ENCODE results near the gene XPNPEP1.

XPNPEP1 gene

GRCh38 chr10:109914966-109915365, 8.3 kb downstream of the XPNPEP1 start:
- H2BK15ac ChIP-seq (ENCODE audit: low read length) = no peak overlapping the region
- no peaks in the 10 kb centered on the region for H3K79me1 ChIP-seq (ENCODE audit: low read depth, low read length)
- H3K23ac ChIP-seq (ENCODE audit: low read depth, low read length, poor library complexity) = no peak overlapping the region
- no peak overlapping the region for H2BK12ac ChIP-seq (ENCODE audit: low read length)
- no peak overlapping the region for H3K4ac ChIP-seq (ENCODE audit: low read length)
- peaks cover 0 to 3% of the 10 kb centered on the region in 2 donors for H3K9me3 ChIP-seq (replicated peaks in 1 of 2; ENCODE audit: control insufficient read depth in 2 of 2, insufficient read depth in 1 of 2, low read depth in 1 of 2, low read length in 2 of 2)
- no peaks in the 10 kb centered on the region for H3K27me3 ChIP-seq (ENCODE audit: control insufficient read depth in 3 of 3, insufficient read depth in 3 of 3, low read depth in 1 of 3, low read length in 3 of 3)
- no peak overlapping the region for H3K18ac ChIP-seq (ENCODE audit: low read length)
- no peak overlapping the region for H2AK5ac ChIP-seq (ENCODE audit: low read depth, low read length)
- H3K9ac ChIP-seq (ENCODE audit: low read depth, low read length, poor library complexity) = no peak overlapping the region
- H3K4me1 ChIP-seq (ENCODE audit: control insufficient read depth in 2 of 2, insufficient read depth in 1 of 2, low read depth in 1 of 2, low read length in 2 of 2) = peaks cover 0 to 7% of the 10 kb centered on the region in 2 donors
- DNase-seq (ENCODE audit: low spot score) = no peak
- H4K8ac ChIP-seq (ENCODE audit: low read depth, low read length) = no peak overlapping the region
- no peak overlapping the region for H3K14ac ChIP-seq (ENCODE audit: low read length)
- H2BK5ac ChIP-seq (ENCODE audit: low read length) = no peak overlapping the region
- no peak overlapping the region for H3K27ac ChIP-seq (replicated peaks; ENCODE audit: low read length)
- no peak overlapping the region for H3K4me2 ChIP-seq (ENCODE audit: insufficient read depth, low read length, poor library complexity, severe bottlenecking)
- no CpG with 5 or more reads among the region's 3 CpGs for WGBS, 2 donors (ENCODE audit: extremely low coverage in 2 of 2, insufficient read length in 2 of 2, insufficient replicate concordance in 1 of 2)
- H3K36me3 ChIP-seq (replicated peaks in 1 of 2; ENCODE audit: control insufficient read depth in 2 of 2, insufficient read depth in 2 of 2, low read length in 2 of 2) = peaks cover 2 to 26% of the 10 kb centered on the region in 2 donors
- no peak overlapping the region for H2BK120ac ChIP-seq (ENCODE audit: low read depth, low read length)
- H3K4me3 ChIP-seq (ENCODE audit: low read length in 2 of 2) = no peak overlapping the region
- no peak overlapping the region for H2AFZ ChIP-seq (ENCODE audit: low read length)
- H4K91ac ChIP-seq (ENCODE audit: low read depth, low read length, poor library complexity) = no peak overlapping the region

- Histone ChIP-seq H3K14ac (ENCODE audit: low read length) (no peak overlapping the region), H2BK120ac (ENCODE audit: low read depth, low read length) (no peak overlapping the region), H3K4me2 (ENCODE audit: insufficient read depth, low read length, poor library complexity, severe bottlenecking) (no peak overlapping the region), H3K79me1 (ENCODE audit: low read depth, low read length) (no peaks in the 10 kb centered on the region), H3K27ac (replicated peaks; ENCODE audit: low read length) (peak overlapping the region; percentile 16), H2AK5ac (ENCODE audit: low read depth, low read length) (no peak overlapping the region), H3K23ac (ENCODE audit: low read depth, low read length, poor library complexity) (no peak overlapping the region), H3K4me3 (ENCODE audit: low read length in 2 of 2) (no peak overlapping the region), H3K9me3 (replicated peaks in 1 of 2; ENCODE audit: control insufficient read depth in 2 of 2, insufficient read depth in 1 of 2, low read depth in 1 of 2, low read length in 2 of 2) (peaks cover 0 to 3% of the 10 kb centered on the region in 2 donors), H3K4ac (ENCODE audit: low read length) (no peak overlapping the region), H2BK15ac (ENCODE audit: low read length) (no peak overlapping the region), H3K27me3 (ENCODE audit: control insufficient read depth in 3 of 3, insufficient read depth in 3 of 3, low read depth in 1 of 3, low read length in 3 of 3) (no peaks in the 10 kb centered on the region), H3K4me1 (ENCODE audit: control insufficient read depth in 2 of 2, insufficient read depth in 1 of 2, low read depth in 1 of 2, low read length in 2 of 2) (peaks cover 0 to 7% of the 10 kb centered on the region in 2 donors), H4K91ac (ENCODE audit: low read depth, low read length, poor library complexity) (no peak overlapping the region), H3K18ac (ENCODE audit: low read length) (no peak overlapping the region), H3K9ac (ENCODE audit: low read depth, low read length, poor library complexity) (no peak overlapping the region), H4K8ac (ENCODE audit: low read depth, low read length) (no peak overlapping the region), H2BK5ac (ENCODE audit: low read length) (no peak overlapping the region), H2AFZ (ENCODE audit: low read length) (no peak overlapping the region), H3K36me3 (replicated peaks in 1 of 2; ENCODE audit: control insufficient read depth in 2 of 2, insufficient read depth in 2 of 2, low read length in 2 of 2) (peaks cover 4 to 29% of the 10 kb centered on the region in 2 donors), H2BK12ac (ENCODE audit: low read length) (no peak overlapping the region)
- DNase-seq (ENCODE audit: low spot score) = no peak
- no CpG with 5 or more reads among the region's 4 CpGs for WGBS, 2 donors (ENCODE audit: extremely low coverage in 2 of 2, insufficient read length in 2 of 2, insufficient replicate concordance in 1 of 2)
Measured at GRCh38 chr10:109913306-109913892, 9.9 kb downstream of the XPNPEP1 start.

- WGBS, 2 donors (ENCODE audit: extremely low coverage in 2 of 2, insufficient read length in 2 of 2, insufficient replicate concordance in 1 of 2) = no CpG with 5 or more reads among the region's 2 CpGs
- Histone ChIP-seq H3K27me3 (ENCODE audit: control insufficient read depth in 3 of 3, insufficient read depth in 3 of 3, low read depth in 1 of 3, low read length in 3 of 3) (no peaks in the 10 kb centered on the region), H3K9ac (ENCODE audit: low read depth, low read length, poor library complexity) (no peak overlapping the region), H3K27ac (replicated peaks; ENCODE audit: low read length) (no peak overlapping the region), H3K4me2 (ENCODE audit: insufficient read depth, low read length, poor library complexity, severe bottlenecking) (no peak overlapping the region), H2AFZ (ENCODE audit: low read length) (no peak overlapping the region), H3K9me3 (replicated peaks in 1 of 2; ENCODE audit: control insufficient read depth in 2 of 2, insufficient read depth in 1 of 2, low read depth in 1 of 2, low read length in 2 of 2) (peaks cover 0 to 3% of the 10 kb centered on the region in 2 donors), H3K4me3 (ENCODE audit: low read length in 2 of 2) (no peak overlapping the region), H2AK5ac (ENCODE audit: low read depth, low read length) (no peak overlapping the region), H2BK12ac (ENCODE audit: low read length) (no peak overlapping the region), H3K14ac (ENCODE audit: low read length) (no peak overlapping the region), H2BK5ac (ENCODE audit: low read length) (no peak overlapping the region), H3K18ac (ENCODE audit: low read length) (no peak overlapping the region), H3K23ac (ENCODE audit: low read depth, low read length, poor library complexity) (no peak overlapping the region), H2BK120ac (ENCODE audit: low read depth, low read length) (no peak overlapping the region), H3K4me1 (ENCODE audit: control insufficient read depth in 2 of 2, insufficient read depth in 1 of 2, low read depth in 1 of 2, low read length in 2 of 2) (peaks cover 0 to 7% of the 10 kb centered on the region in 2 donors), H3K4ac (ENCODE audit: low read length) (no peak overlapping the region), H2BK15ac (ENCODE audit: low read length) (no peak overlapping the region), H4K8ac (ENCODE audit: low read depth, low read length) (no peak overlapping the region), H3K36me3 (replicated peaks in 1 of 2; ENCODE audit: control insufficient read depth in 2 of 2, insufficient read depth in 2 of 2, low read length in 2 of 2) (peaks cover 4 to 34% of the 10 kb centered on the region in 2 donors), H4K91ac (ENCODE audit: low read depth, low read length, poor library complexity) (no peak overlapping the region), H3K79me1 (ENCODE audit: low read depth, low read length) (no peaks in the 10 kb centered on the region)
- DNase-seq (ENCODE audit: low spot score) = no peak
Measured at GRCh38 chr10:109912335-109913281, 10.7 kb downstream of the XPNPEP1 start.

GRCh38 chr10:109911903-109912302, 11.4 kb downstream of the XPNPEP1 start:
- Histone ChIP-seq H3K18ac (ENCODE audit: low read length) (no peak overlapping the region), H3K4ac (ENCODE audit: low read length) (no peak overlapping the region), H3K9ac (ENCODE audit: low read depth, low read length, poor library complexity) (no peak overlapping the region), H4K91ac (ENCODE audit: low read depth, low read length, poor library complexity) (no peak overlapping the region), H3K27ac (replicated peaks; ENCODE audit: low read length) (no peak overlapping the region), H3K27me3 (ENCODE audit: control insufficient read depth in 3 of 3, insufficient read depth in 3 of 3, low read depth in 1 of 3, low read length in 3 of 3) (no peaks in the 10 kb centered on the region), H4K8ac (ENCODE audit: low read depth, low read length) (no peak overlapping the region), H3K9me3 (replicated peaks in 1 of 2; ENCODE audit: control insufficient read depth in 2 of 2, insufficient read depth in 1 of 2, low read depth in 1 of 2, low read length in 2 of 2) (peaks cover 0 to 3% of the 10 kb centered on the region in 2 donors), H3K4me3 (ENCODE audit: low read length in 2 of 2) (no peak overlapping the region), H3K79me1 (ENCODE audit: low read depth, low read length) (no peaks in the 10 kb centered on the region), H2AK5ac (ENCODE audit: low read depth, low read length) (no peak overlapping the region), H3K4me2 (ENCODE audit: insufficient read depth, low read length, poor library complexity, severe bottlenecking) (no peak overlapping the region), H3K23ac (ENCODE audit: low read depth, low read length, poor library complexity) (no peak overlapping the region), H2BK15ac (ENCODE audit: low read length) (no peak overlapping the region), H2BK120ac (ENCODE audit: low read depth, low read length) (no peak overlapping the region), H2AFZ (ENCODE audit: low read length) (no peak overlapping the region), H3K14ac (ENCODE audit: low read length) (no peak overlapping the region), H3K36me3 (replicated peaks in 1 of 2; ENCODE audit: control insufficient read depth in 2 of 2, insufficient read depth in 2 of 2, low read length in 2 of 2) (peaks cover 4 to 41% of the 10 kb centered on the region in 2 donors), H3K4me1 (ENCODE audit: control insufficient read depth in 2 of 2, insufficient read depth in 1 of 2, low read depth in 1 of 2, low read length in 2 of 2) (peaks cover 0 to 7% of the 10 kb centered on the region in 2 donors), H2BK12ac (ENCODE audit: low read length) (no peak overlapping the region), H2BK5ac (ENCODE audit: low read length) (no peak overlapping the region)
- DNase-seq (ENCODE audit: low spot score) = no peak
- 100% methylated on average over 1 of the region's 3 CpGs; no CpG with 5 or more reads in 1 of the 2 donors for WGBS, 2 donors (ENCODE audit: extremely low coverage in 2 of 2, insufficient read length in 2 of 2, insufficient replicate concordance in 1 of 2)
